ENCODE results near the gene ADD1.

DNA sequence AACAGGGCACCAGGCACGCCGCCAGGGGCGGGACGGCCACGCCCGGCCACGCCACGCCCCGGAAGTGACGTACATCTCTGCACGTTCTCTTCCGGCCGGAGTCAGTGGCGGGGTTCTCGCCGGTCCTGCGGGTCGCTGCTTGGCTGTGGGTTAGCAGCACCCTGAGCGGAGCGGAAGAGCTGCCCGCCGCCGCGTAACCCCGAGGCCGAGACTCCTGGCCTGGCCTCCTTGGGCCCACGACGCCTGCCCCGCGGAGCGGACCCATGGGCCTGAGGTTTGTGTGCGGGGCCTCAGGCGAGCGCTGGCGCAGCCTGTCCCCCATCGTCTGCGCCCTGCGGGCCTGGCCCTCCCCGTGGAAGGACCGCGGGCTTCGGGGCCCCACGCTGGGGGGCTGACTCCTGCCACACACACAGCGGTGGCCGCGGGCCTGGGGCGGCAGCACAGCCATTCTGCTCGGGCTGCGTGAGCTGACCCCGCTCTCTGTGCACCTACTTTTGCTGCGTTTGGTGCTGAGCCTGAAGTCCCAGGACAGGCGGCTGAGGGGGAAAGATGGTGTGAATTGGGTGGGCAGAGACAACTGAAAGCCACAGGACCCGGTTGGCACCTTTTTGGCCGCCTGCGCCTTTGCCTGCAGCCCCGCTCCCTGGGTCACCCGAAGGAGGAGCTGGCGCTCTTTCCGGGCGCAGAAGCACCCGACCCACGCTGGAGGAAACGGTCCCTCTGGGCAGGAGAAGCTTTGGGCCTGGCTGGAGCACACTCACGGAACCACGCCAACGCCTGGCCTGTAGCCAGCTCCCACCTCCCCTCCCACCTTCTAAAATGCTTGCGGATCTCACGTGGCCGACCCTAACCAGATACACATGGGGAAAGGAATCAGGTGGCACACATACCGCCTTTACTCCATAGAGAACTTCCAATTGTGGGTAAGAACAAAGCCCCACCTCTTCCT, 91.4 kb downstream of the ADD1 start:
- TF ChIP-seq, protein P1, sequence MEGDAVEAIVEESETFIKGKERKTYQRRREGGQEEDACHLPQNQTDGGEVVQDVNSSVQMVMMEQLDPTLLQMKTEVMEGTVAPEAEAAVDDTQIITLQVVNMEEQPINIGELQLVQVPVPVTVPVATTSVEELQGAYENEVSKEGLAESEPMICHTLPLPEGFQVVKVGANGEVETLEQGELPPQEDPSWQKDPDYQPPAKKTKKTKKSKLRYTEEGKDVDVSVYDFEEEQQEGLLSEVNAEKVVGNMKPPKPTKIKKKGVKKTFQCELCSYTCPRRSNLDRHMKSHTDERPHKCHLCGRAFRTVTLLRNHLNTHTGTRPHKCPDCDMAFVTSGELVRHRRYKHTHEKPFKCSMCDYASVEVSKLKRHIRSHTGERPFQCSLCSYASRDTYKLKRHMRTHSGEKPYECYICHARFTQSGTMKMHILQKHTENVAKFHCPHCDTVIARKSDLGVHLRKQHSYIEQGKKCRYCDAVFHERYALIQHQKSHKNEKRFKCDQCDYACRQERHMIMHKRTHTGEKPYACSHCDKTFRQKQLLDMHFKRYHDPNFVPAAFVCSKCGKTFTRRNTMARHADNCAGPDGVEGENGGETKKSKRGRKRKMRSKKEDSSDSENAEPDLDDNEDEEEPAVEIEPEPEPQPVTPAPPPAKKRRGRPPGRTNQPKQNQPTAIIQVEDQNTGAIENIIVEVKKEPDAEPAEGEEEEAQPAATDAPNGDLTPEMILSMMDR (optimal IDR thresholded peaks at IDR 0.05 in 1 of 3, IDR thresholded peaks at IDR 0.05 in 1 of 3, conservative IDR thresholded peaks at IDR 0.05 in 1 of 3; ENCODE audit: extremely low read depth in 1 of 3, insufficient read depth in 2 of 3, low read length in 3 of 3): no peak
- no peak for TF ChIP-seq EZH2 (IDR thresholded peaks at IDR 0.05; ENCODE audit: low read length)
